ENCODE results near the gene EPN2.

- TF ChIP-seq CTCF (conservative IDR thresholded peaks at IDR 0.05; ENCODE audit: low read depth in 2 of 2) (no peak), POLR2AphosphoS5 (IDR thresholded peaks at IDR 0.05; ENCODE audit: low read depth) (no peak), CREB1 (CRISPR knock-in tag; IDR thresholded peaks at IDR 0.05; ENCODE audit: low read depth) (no peak), EZH2 (IDR thresholded peaks at IDR 0.05; ENCODE audit: low read depth, unreplicated experiment) (no peak), EZH2phosphoT487 (IDR thresholded peaks at IDR 0.05; ENCODE audit: unreplicated experiment) (no peak), NANOG (IDR thresholded peaks at IDR 0.05; ENCODE audit: borderline replicate concordance) (no peak), JUNB (IDR thresholded peaks at IDR 0.05; ENCODE audit: unreplicated experiment) (no peak)
- TF ChIP-seq, protein P1, sequence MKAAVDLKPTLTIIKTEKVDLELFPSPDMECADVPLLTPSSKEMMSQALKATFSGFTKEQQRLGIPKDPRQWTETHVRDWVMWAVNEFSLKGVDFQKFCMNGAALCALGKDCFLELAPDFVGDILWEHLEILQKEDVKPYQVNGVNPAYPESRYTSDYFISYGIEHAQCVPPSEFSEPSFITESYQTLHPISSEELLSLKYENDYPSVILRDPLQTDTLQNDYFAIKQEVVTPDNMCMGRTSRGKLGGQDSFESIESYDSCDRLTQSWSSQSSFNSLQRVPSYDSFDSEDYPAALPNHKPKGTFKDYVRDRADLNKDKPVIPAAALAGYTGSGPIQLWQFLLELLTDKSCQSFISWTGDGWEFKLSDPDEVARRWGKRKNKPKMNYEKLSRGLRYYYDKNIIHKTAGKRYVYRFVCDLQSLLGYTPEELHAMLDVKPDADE (IDR thresholded peaks at IDR 0.05): no peak
- TF ChIP-seq, protein P2, sequence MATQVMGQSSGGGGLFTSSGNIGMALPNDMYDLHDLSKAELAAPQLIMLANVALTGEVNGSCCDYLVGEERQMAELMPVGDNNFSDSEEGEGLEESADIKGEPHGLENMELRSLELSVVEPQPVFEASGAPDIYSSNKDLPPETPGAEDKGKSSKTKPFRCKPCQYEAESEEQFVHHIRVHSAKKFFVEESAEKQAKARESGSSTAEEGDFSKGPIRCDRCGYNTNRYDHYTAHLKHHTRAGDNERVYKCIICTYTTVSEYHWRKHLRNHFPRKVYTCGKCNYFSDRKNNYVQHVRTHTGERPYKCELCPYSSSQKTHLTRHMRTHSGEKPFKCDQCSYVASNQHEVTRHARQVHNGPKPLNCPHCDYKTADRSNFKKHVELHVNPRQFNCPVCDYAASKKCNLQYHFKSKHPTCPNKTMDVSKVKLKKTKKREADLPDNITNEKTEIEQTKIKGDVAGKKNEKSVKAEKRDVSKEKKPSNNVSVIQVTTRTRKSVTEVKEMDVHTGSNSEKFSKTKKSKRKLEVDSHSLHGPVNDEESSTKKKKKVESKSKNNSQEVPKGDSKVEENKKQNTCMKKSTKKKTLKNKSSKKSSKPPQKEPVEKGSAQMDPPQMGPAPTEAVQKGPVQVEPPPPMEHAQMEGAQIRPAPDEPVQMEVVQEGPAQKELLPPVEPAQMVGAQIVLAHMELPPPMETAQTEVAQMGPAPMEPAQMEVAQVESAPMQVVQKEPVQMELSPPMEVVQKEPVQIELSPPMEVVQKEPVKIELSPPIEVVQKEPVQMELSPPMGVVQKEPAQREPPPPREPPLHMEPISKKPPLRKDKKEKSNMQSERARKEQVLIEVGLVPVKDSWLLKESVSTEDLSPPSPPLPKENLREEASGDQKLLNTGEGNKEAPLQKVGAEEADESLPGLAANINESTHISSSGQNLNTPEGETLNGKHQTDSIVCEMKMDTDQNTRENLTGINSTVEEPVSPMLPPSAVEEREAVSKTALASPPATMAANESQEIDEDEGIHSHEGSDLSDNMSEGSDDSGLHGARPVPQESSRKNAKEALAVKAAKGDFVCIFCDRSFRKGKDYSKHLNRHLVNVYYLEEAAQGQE (IDR thresholded peaks at IDR 0.05; ENCODE audit: unreplicated experiment): no peak
These were observed 6.7 kb downstream of the EPN2 start for GRCh38 chr17:19243838-19244237.
